ENCODE results near the gene GLUL. TPM values are rescaled to one million over a fixed set of nuclear protein-coding genes. Genes with fewer than 3 reads are reported as not detected.

Gene GLUL
- 89.6 and 101 TPM in 2 replicates for total RNA-seq

- H3K4me1 Mint-ChIP-seq (ENCODE audit: low read depth), result peaks cover 46% of the 10 kb centered on the region
- no peaks in the 10 kb centered on the region for H3K9me3 Mint-ChIP-seq
- DNase-seq (ENCODE audit: low spot score), result peak; percentile 82
- intact Hi-C loops (cut with micrococcal nuclease), result loop anchor here (1.0 to 2.0 kb wide), 3 partner anchors 197 to 362 kb away; partner anchors contain the start of gene RNASEL
- peak within 1 kb of the TSS; percentile 99 for H3K4me3 Mint-ChIP-seq
- H3K27ac Mint-ChIP-seq, result peak within 1 kb of the TSS; percentile 90
- H3K27me3 Mint-ChIP-seq (ENCODE audit: insufficient read depth), result peaks cover 12% of the 10 kb centered on the region
- H3K36me3 Mint-ChIP-seq (ENCODE audit: low read depth), result peaks cover 37% of the 10 kb centered on the region
These were observed at the start of gene GLUL for GRCh38 chr1:182391362-182392049. GLUL (minus strand) TSS chr1:182391790; CDS start chr1:182388737, 3,053 bp downstream.

DNA sequence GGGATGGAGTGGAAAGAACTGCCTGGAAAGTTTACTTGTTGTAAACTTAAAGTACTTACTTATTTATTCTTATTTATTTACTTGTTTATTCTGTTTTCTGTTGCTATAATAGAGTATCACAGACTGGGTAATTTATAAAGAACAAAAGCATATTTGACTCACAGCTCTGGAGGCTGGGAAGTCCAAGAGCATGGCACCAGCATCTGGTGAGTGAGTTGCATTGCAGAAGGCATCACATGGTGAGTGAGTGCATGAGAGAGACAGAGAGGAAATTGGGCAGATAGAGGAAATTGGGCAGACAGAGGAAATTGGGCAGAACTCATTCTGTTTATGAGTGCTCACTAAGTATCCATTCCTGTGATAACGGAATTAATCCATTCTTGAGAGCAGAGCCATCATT lies 46.7 kb upstream of the GLUL start:
- no peak overlapping the region for H3K27ac Mint-ChIP-seq
- H3K4me3 Mint-ChIP-seq, result no peak overlapping the region
- H3K4me1 Mint-ChIP-seq (ENCODE audit: low read depth), result no peaks in the 10 kb centered on the region
- H3K9me3 Mint-ChIP-seq, result peaks cover 10% of the 10 kb centered on the region
- H3K27me3 Mint-ChIP-seq (ENCODE audit: insufficient read depth), result peaks cover 4% of the 10 kb centered on the region
- intact Hi-C loops (cut with micrococcal nuclease), result loop anchor here (10.0 kb wide), 1 partner anchor 194 kb away; no protein-coding TSS in a partner anchor
- no peak for DNase-seq (ENCODE audit: low spot score)
- H3K36me3 Mint-ChIP-seq (ENCODE audit: low read depth), result no peaks in the 10 kb centered on the region

DNA sequence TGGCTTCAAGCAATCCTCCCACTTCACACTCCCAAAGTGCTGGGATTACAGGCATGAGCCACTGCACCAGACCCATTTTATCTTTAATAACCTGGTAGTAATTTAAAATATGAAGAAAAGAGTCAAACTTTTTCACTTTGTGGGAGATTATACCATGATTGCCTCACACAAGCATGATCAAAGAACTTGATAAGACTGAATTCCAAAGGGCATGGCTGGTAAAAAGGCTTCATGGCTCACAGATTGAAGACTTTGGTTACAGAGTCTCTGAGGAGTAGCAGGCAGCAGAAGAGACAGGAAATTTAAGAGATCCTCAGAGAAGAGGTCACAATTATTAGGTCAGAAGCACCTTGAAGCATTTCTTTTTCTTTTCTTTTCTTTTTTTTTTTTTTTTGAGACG lies 42.0 kb upstream of the GLUL start:
- intact Hi-C loops (cut with micrococcal nuclease), result loop anchor here (10.0 kb wide), 1 partner anchor 189 kb away; no protein-coding TSS in a partner anchor
- no peak overlapping the region for H3K4me3 Mint-ChIP-seq
- peaks cover 4% of the 10 kb centered on the region for H3K27me3 Mint-ChIP-seq (ENCODE audit: insufficient read depth)
- no peaks in the 10 kb centered on the region for H3K36me3 Mint-ChIP-seq (ENCODE audit: low read depth)
- DNase-seq (ENCODE audit: low spot score), result no peak
- peaks cover 8% of the 10 kb centered on the region for H3K9me3 Mint-ChIP-seq
- H3K4me1 Mint-ChIP-seq (ENCODE audit: low read depth), result peaks cover 19% of the 10 kb centered on the region
- no peak overlapping the region for H3K27ac Mint-ChIP-seq

DNA sequence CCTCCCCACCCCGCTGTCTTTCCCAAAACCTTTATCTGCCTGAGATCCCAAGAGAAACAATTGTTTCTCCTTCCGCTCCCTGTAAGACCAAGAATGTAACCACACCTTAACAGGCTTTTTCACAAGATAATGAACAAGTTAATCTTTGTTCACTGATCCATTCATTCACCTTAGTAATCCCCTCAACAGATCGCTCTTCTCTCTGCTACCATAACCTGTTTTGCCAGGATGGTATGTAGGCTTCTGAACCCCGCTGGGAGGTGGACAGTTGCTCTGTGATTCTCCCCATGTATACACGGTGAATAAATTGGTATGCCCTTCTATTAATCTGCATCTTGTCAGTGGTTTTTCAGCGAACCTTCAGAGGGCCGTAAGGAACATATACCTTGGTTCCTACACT lies 39.7 kb upstream of the GLUL start:
- Mint-ChIP-seq H3K4me3 (no peak overlapping the region), H3K27ac (no peak overlapping the region), H3K36me3 (ENCODE audit: low read depth) (no peaks in the 10 kb centered on the region), H3K4me1 (ENCODE audit: low read depth) (peaks cover 28% of the 10 kb centered on the region), H3K9me3 (no peaks in the 10 kb centered on the region), H3K27me3 (ENCODE audit: insufficient read depth) (peaks cover 4% of the 10 kb centered on the region)
- intact Hi-C loops (cut with micrococcal nuclease), result loop anchor here (10.0 kb wide), 1 partner anchor 186 kb away; no protein-coding TSS in a partner anchor
- DNase-seq (ENCODE audit: low spot score), result no peak

DNA sequence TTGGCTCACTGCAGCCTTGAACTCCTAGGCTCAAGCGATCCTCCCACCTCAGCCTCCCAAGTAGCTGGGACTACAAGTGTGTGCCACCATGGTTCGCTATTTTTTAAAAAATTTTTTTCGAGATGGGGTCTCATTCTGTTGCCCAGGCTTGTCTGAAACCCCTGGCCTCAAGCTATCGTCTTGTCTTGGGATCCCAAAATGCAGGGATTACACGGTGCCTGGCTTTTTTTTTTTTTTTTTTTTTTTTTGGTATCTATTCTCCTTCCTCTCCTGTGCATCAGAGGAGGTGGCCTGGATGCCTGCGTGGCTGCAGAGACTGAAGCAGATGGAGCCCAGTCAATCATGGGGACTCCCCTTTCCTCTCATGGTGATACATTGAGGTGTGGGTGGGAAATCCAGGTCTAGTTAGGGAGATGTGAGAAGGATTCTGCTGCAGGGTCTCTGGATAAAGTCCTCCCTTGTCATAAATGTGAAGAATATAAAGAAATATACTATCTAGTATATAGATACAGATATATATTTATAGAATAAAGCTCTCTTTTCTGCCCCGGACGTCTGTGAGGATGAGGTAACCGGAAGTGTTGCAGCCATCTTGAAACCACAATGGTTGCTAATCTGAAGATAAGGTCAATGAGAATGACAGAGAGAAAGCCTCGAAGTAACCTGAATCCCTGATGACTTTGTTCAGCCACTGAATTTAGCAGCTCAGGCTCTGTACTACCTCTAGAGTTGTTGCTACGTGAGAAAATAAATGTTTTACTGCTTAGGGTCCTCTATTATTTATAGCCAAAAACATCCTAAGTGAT lies 38.9 kb upstream of the GLUL start:
- Mint-ChIP-seq H3K4me1 (ENCODE audit: low read depth) (peaks cover 28% of the 10 kb centered on the region), H3K4me3 (no peak overlapping the region), H3K27me3 (ENCODE audit: insufficient read depth) (peaks cover 4% of the 10 kb centered on the region), H3K36me3 (ENCODE audit: low read depth) (no peaks in the 10 kb centered on the region), H3K27ac (peak overlapping the region; percentile 72), H3K9me3 (no peaks in the 10 kb centered on the region)
- intact Hi-C loops (cut with micrococcal nuclease), result loop anchor here (10.0 kb wide), 1 partner anchor 186 kb away; no protein-coding TSS in a partner anchor
- peak; percentile 47 for DNase-seq (ENCODE audit: low spot score)

GRCh38 chr1:182428043-182428442 lies 36.5 kb upstream of the GLUL start:
- Mint-ChIP-seq H3K4me1 (ENCODE audit: low read depth) (peaks cover 28% of the 10 kb centered on the region), H3K9me3 (no peaks in the 10 kb centered on the region), H3K4me3 (no peak overlapping the region), H3K36me3 (ENCODE audit: low read depth) (no peaks in the 10 kb centered on the region), H3K27ac (no peak overlapping the region), H3K27me3 (ENCODE audit: insufficient read depth) (no peaks in the 10 kb centered on the region)
- no peak for DNase-seq (ENCODE audit: low spot score)
- intact Hi-C loops (cut with micrococcal nuclease), result no loop called here

DNA sequence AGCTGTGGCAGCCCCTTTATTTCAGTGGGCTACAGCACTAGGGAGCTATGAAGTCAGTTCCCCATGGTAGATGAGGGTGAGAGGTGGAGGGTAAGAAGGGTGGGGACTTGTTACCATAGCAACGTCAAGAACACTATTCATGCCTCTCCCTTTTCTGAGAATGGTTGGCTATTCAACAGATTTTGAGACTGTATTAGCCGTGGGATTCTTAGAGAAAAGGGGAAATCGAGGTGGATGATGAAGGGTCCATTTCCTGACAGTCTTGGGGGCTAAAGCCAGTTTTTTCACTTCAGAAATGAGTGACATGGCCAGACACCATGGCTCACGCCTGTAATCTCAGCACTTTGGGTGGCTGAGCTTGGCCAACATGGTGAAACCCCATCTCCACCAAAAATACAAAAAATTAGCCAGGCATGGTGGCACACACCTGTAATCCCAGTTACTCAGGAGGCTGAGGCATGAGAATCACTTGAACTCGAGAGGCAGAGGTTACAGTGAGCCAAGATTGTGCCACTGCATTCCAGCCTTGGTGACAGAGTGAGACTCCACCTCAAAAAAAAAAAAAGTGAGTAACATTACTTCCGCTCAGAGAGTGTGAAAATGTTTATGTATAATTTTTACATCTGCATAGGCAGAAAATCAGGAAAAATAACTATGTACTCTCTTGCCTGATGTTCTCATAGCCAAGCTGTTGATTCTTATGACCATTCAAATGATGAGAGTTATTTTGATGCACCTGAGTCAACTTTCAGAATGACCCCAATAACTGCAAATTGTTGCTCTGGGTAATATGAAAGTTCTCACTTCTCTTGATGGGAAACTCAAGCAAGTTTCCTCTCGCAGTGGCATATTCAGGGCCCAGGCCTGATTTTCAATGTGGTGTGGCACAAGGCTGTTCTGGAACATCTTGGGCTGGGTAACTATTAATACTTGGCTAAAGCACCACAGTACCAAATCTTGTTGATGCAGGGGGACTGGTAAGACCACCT lies 35.1 kb upstream of the GLUL start:
- Mint-ChIP-seq H3K4me1 (ENCODE audit: low read depth) (peaks cover 28% of the 10 kb centered on the region), H3K27me3 (ENCODE audit: insufficient read depth) (peaks cover 4% of the 10 kb centered on the region), H3K36me3 (ENCODE audit: low read depth) (no peaks in the 10 kb centered on the region), H3K9me3 (no peaks in the 10 kb centered on the region), H3K4me3 (no peak overlapping the region), H3K27ac (no peak overlapping the region)
- DNase-seq (ENCODE audit: low spot score), result no peak
- intact Hi-C loops (cut with micrococcal nuclease), result no loop called here

- Mint-ChIP-seq H3K4me3 (no peak overlapping the region), H3K27ac (no peak overlapping the region), H3K27me3 (ENCODE audit: insufficient read depth) (peaks cover 10% of the 10 kb centered on the region), H3K9me3 (no peaks in the 10 kb centered on the region), H3K4me1 (ENCODE audit: low read depth) (peaks cover 7% of the 10 kb centered on the region), H3K36me3 (ENCODE audit: low read depth) (no peaks in the 10 kb centered on the region)
- intact Hi-C loops (cut with micrococcal nuclease), result loop anchor here (1.0 kb wide), 1 partner anchor 31 kb away; no protein-coding TSS in a partner anchor
- DNase-seq (ENCODE audit: low spot score), result no peak
These were observed 24.2 kb upstream of the GLUL start for GRCh38 chr1:182415789-182416188.

DNA sequence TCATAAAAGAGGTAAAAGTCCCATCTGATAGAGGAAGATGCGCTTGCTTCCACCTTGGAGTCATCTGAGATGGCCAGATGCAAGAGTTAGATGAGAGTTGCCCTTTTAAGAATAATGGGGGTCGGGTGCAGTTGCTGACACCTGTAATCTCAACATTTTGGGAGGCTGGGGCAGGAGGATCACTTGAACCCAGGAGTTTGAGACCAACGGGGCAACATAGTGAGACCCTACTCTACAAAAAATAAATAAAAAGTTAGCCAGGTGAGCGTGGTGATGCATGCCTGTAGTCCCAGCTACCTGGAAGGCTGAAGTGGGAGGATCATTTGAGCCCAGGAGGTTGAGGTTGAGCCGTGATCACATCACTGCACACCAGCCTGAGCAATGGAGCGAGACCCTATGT lies 22.4 kb upstream of the GLUL start:
- H3K9me3 Mint-ChIP-seq, result no peaks in the 10 kb centered on the region
- peaks cover 10% of the 10 kb centered on the region for H3K27me3 Mint-ChIP-seq (ENCODE audit: insufficient read depth)
- DNase-seq (ENCODE audit: low spot score), result no peak
- no peaks in the 10 kb centered on the region for H3K36me3 Mint-ChIP-seq (ENCODE audit: low read depth)
- H3K27ac Mint-ChIP-seq, result no peak overlapping the region
- H3K4me3 Mint-ChIP-seq, result no peak overlapping the region
- intact Hi-C loops (cut with micrococcal nuclease), result no loop called here
- H3K4me1 Mint-ChIP-seq (ENCODE audit: low read depth), result peaks cover 7% of the 10 kb centered on the region

DNA sequence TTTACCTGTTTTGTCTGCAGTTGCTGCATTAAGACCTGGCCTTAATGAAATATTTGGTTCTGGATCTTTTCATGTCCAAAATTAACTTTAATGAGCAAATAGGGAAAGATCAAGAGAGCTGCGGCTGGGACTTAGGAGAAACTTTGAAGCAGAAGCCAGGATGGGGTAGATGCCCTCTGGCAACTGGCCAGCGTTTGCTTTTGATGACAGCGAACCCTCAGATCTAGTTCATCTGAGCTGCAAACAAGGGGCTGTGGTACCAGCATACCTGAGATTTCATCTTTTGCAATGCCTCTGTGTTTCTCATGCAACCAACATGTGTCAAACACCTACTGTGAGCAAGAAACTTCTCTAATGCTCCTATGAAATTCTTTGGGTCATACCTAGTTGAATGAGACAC lies 21.9 kb upstream of the GLUL start:
- Mint-ChIP-seq H3K27me3 (ENCODE audit: insufficient read depth) (peaks cover 10% of the 10 kb centered on the region), H3K4me3 (no peak overlapping the region), H3K9me3 (no peaks in the 10 kb centered on the region), H3K4me1 (ENCODE audit: low read depth) (peaks cover 7% of the 10 kb centered on the region), H3K36me3 (ENCODE audit: low read depth) (no peaks in the 10 kb centered on the region), H3K27ac (no peak overlapping the region)
- intact Hi-C loops (cut with micrococcal nuclease), result no loop called here
- no peak for DNase-seq (ENCODE audit: low spot score)

DNA sequence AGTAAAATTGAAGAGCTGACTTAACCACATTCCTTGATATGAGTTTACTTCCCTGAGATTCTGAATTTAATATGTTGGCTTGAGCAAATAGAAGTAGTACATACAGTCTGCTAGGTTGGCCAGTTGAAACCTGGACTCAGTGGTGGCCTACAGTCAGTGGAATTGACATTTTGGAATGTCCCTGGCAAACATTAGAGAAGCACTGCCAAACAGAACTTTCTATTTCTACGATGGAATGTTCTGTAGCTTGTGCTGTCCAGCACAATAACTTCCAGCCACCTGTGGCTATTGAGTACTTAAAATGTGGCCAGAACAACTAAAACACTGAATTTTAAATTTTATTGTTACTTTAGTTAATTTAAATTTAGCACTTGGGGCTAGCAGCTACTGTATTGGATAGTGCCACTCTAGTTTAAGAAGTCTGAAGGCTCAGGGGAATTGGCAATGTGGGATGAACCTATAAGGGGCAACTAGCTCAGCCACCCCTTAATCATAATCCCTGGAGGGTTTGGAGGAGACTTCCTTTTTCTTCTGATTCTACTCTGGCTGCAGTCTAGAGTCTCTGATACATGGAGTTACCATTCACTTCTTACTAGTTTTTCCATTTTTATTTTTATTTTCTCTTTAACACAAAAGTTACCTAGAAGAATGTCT lies 19.2 kb upstream of the GLUL start:
- intact Hi-C loops (cut with micrococcal nuclease), result no loop called here
- Mint-ChIP-seq H3K27me3 (ENCODE audit: insufficient read depth) (peaks cover 16% of the 10 kb centered on the region), H3K4me3 (no peak overlapping the region), H3K9me3 (peaks cover under 1% of the 10 kb centered on the region), H3K27ac (no peak overlapping the region), H3K4me1 (ENCODE audit: low read depth) (no peaks in the 10 kb centered on the region), H3K36me3 (ENCODE audit: low read depth) (no peaks in the 10 kb centered on the region)
- DNase-seq (ENCODE audit: low spot score), result no peak

- intact Hi-C loops (cut with micrococcal nuclease), result no loop called here
- Mint-ChIP-seq H3K4me3 (no peak overlapping the region), H3K4me1 (ENCODE audit: low read depth) (no peaks in the 10 kb centered on the region), H3K36me3 (ENCODE audit: low read depth) (no peaks in the 10 kb centered on the region), H3K9me3 (peaks cover 6% of the 10 kb centered on the region), H3K27me3 (ENCODE audit: insufficient read depth) (peaks cover 18% of the 10 kb centered on the region), H3K27ac (no peak overlapping the region)
- DNase-seq (ENCODE audit: low spot score), result no peak
These were observed 18.5 kb upstream of the GLUL start for GRCh38 chr1:182410138-182410537.

Data from activated T-helper 1 cell treated with anti-CD3 and anti-CD28 coated beads, Interleukin-12 subunit alpha, Interleukin-12 subunit beta, Interleukin-2, Interleukin-4 antibody, amounts not matched to agents 30 ng/mL and 10 ng/mL and 1 ng/mL, durations not matched to agents 14 hours and 24 hours and 36 hours (primary cell).